ENCODE results near the gene PPARD.

PPARD gene

DNA sequence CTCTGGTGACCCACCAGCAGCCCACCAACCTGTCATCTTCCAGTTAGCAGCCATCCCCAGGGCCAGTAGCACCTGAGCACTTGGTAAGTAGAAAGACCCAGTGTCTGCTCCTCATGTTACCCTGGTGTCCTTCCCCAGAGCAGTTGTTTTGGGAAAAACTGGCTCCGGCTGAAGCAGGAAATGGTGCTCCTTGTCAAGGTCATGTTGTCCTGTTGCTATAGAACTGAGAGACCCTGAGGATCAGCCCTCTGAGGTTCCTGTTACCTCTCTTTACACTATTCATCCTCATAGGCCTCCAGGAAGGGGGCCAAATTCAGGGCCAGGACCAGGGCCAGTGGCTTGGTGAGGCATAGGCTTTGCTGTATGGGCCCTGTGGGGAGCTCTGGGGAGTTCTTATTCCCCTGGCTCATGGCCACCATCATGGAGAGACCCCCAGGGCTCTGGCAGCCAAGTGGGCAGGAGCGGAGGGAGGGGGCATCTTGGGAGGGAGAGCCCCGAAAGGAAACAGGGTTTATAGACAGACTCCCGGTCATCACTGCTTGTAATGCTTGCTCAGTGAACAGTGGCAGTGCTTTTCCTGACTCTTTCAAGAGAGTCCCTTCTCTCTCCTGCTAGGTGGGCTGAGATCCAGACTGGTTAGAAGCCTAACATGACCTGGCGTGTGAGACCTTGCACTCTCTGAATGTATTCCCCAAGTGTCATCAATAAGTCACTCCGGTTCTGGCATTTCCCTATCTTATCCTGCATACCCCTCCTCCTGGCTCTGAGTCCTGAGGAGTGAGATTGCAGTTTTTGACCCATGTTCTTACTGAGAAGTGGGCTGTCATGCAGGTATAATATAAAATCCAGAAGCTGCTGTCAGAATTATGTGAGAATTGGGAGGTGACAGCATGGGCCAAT is 50.7 kb downstream of the PPARD start:
- Histone ChIP-seq H3K4me3 (ENCODE audit: low read depth in 1 of 2, low read length in 2 of 2) (peak overlapping the region in 1 of 2 donors; percentile 27), H3K27me3 (ENCODE audit: control insufficient read depth in 1 of 2, insufficient read depth in 2 of 2, low read length in 2 of 2) (no peaks in the 10 kb centered on the region), H3K9me3 (ENCODE audit: control insufficient read depth in 1 of 2, low read length in 2 of 2) (no peaks in the 10 kb centered on the region), H3K9ac (ENCODE audit: low read depth in 1 of 2, low read length in 2 of 2) (no peak overlapping the region), H3K27ac (ENCODE audit: low read depth, low read length) (no peak overlapping the region), H3K36me3 (ENCODE audit: control insufficient read depth in 1 of 2, insufficient read depth in 2 of 2, low read length in 2 of 2) (no peaks in the 10 kb centered on the region), H3K4me1 (ENCODE audit: control insufficient read depth in 1 of 2, insufficient read depth in 2 of 2, low read length in 2 of 2) (peaks cover 40 to 43% of the 10 kb centered on the region in 2 donors)

DNA sequence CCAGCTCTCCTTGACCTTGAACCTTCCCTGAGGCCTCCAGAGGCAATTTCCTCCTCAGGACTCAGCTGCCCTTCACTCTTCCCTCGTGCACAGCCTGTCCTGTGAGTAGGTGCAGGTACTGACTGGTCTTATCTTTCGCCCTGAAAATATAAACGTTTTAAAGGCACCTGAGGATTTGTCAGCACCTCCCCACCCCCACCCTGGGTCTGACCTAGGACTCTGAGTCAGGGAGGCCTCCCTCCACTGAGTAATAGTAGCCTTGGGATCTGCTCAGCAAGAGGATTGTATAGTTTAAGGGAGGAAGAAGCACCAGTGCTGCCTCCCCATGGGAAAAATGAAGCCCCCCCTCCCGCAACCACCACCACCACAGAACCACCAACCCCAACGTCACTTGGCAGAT is 54.6 kb downstream of the PPARD start:
- Histone ChIP-seq H3K9me3 (ENCODE audit: control insufficient read depth in 1 of 2, low read length in 2 of 2) (no peaks in the 10 kb centered on the region), H3K27me3 (ENCODE audit: control insufficient read depth in 1 of 2, insufficient read depth in 2 of 2, low read length in 2 of 2) (no peaks in the 10 kb centered on the region), H3K4me1 (ENCODE audit: control insufficient read depth in 1 of 2, insufficient read depth in 2 of 2, low read length in 2 of 2) (peaks cover 28 to 40% of the 10 kb centered on the region in 2 donors), H3K4me3 (ENCODE audit: low read depth in 1 of 2, low read length in 2 of 2) (no peak overlapping the region), H3K36me3 (ENCODE audit: control insufficient read depth in 1 of 2, insufficient read depth in 2 of 2, low read length in 2 of 2) (no peaks in the 10 kb centered on the region), H3K9ac (ENCODE audit: low read depth in 1 of 2, low read length in 2 of 2) (no peak overlapping the region), H3K27ac (ENCODE audit: low read depth, low read length) (no peak overlapping the region)

DNA sequence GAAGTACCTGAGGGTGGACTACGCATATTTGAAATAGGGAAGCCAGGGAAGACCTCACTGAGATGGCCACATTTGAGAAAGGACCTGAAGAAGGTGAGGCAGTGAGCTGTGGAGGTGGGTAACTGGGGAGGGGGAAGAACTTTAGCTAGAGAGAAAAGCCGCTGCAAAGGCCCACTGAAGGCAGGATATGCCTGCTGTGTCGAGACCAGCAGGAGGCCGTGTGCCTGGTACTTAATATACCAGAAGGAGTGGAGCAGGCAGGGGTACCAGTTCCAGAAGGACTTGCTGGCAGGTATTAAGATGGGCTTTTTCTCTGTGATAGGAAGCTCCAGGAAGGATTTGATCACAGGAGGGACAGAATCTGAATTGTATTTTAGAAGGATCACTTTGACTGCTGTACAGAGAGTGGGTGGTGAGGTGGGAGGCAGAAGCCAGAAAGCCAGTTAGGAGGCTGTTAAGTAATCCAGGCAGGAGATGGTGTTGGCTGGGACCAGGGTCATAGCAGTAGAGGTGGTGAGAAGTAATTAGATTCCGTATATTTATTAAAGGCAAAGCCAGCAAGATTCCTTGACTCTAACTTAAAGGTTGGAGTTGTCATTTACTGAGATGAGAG is 55.6 kb downstream of the PPARD start:
- Histone ChIP-seq H3K4me3 (ENCODE audit: low read depth in 1 of 2, low read length in 2 of 2) (no peak overlapping the region), H3K27me3 (ENCODE audit: control insufficient read depth in 1 of 2, insufficient read depth in 2 of 2, low read length in 2 of 2) (no peaks in the 10 kb centered on the region), H3K9ac (ENCODE audit: low read depth in 1 of 2, low read length in 2 of 2) (no peak overlapping the region), H3K9me3 (ENCODE audit: control insufficient read depth in 1 of 2, low read length in 2 of 2) (no peaks in the 10 kb centered on the region), H3K4me1 (ENCODE audit: control insufficient read depth in 1 of 2, insufficient read depth in 2 of 2, low read length in 2 of 2) (peaks cover 26 to 30% of the 10 kb centered on the region in 2 donors), H3K36me3 (ENCODE audit: control insufficient read depth in 1 of 2, insufficient read depth in 2 of 2, low read length in 2 of 2) (no peaks in the 10 kb centered on the region), H3K27ac (ENCODE audit: low read depth, low read length) (no peak overlapping the region)

DNA sequence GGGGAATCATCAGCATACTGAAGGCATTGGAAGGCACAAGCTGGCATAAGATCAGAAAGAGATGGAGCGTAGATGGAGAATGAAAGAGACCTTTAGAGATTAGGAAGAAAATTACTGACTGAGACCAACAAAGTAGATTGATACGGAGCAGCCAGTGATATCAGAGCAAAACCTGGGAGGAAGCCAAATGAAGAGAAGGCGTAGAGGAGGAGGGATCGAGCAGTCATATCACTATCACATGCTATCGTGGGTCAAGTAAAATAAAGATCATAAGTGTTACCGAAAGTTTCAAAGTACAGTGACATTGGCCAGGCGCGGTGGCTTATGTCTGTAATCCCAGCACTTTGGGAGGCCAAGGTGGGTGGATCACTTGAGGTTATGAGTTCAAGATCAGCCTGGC is 56.2 kb downstream of the PPARD start:
- Histone ChIP-seq H3K9ac (ENCODE audit: low read depth in 1 of 2, low read length in 2 of 2) (no peak overlapping the region), H3K9me3 (ENCODE audit: control insufficient read depth in 1 of 2, low read length in 2 of 2) (no peaks in the 10 kb centered on the region), H3K4me3 (ENCODE audit: low read depth in 1 of 2, low read length in 2 of 2) (no peak overlapping the region), H3K36me3 (ENCODE audit: control insufficient read depth in 1 of 2, insufficient read depth in 2 of 2, low read length in 2 of 2) (no peaks in the 10 kb centered on the region), H3K27ac (ENCODE audit: low read depth, low read length) (no peak overlapping the region), H3K27me3 (ENCODE audit: control insufficient read depth in 1 of 2, insufficient read depth in 2 of 2, low read length in 2 of 2) (no peaks in the 10 kb centered on the region), H3K4me1 (ENCODE audit: control insufficient read depth in 1 of 2, insufficient read depth in 2 of 2, low read length in 2 of 2) (peaks cover 20 to 30% of the 10 kb centered on the region in 2 donors)

DNA sequence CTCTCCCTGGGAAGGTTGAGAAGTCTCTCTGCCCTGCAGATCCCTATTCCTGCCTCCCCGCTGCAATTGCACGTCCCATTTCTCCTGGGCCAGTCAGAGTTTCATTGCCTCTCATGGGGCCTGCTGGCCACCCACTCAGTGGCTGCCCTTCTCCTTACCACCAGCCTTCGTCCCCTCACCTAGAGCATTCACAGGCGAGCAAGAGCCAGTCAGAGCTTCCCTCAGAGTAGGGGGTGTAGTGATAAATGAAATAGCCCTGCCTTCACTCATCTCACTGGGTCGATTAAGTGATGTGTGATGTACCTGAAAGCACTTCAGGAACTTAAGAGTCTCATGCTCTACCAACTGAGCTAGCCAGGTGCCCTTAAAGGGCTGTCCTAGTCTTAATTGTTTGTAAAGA is 57.8 kb downstream of the PPARD start:
- Histone ChIP-seq H3K9ac (ENCODE audit: low read depth in 1 of 2, low read length in 2 of 2) (no peak overlapping the region), H3K36me3 (ENCODE audit: control insufficient read depth in 1 of 2, insufficient read depth in 2 of 2, low read length in 2 of 2) (no peaks in the 10 kb centered on the region), H3K27me3 (ENCODE audit: control insufficient read depth in 1 of 2, insufficient read depth in 2 of 2, low read length in 2 of 2) (no peaks in the 10 kb centered on the region), H3K9me3 (ENCODE audit: control insufficient read depth in 1 of 2, low read length in 2 of 2) (no peaks in the 10 kb centered on the region), H3K4me3 (ENCODE audit: low read depth in 1 of 2, low read length in 2 of 2) (no peak overlapping the region), H3K27ac (ENCODE audit: low read depth, low read length) (no peak overlapping the region), H3K4me1 (ENCODE audit: control insufficient read depth in 1 of 2, insufficient read depth in 2 of 2, low read length in 2 of 2) (peaks cover 20 to 30% of the 10 kb centered on the region in 2 donors)

DNA sequence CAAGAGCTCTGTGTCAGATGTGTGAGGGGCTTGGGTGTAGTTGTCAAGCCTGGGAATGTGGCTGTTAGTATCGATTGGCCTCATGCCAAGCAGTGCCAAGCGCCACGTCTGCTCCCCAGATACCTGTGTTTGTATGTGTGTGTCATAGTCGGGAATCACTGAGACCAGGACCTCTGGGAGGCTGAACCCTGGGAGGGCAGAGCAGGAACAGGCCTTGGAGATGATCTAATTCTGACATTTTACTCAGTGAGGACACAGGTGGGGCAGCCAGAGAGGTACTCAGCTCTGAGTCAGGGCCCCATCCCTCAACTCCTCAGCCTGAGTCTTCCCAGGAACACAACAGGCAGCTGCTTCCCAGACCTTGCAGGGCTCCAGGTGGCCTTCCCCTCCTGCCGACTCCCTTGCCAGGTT is 58.5 kb downstream of the PPARD start:
- H3K9ac ChIP-seq (ENCODE audit: low read depth in 1 of 2, low read length in 2 of 2) = no peak overlapping the region
- no peaks in the 10 kb centered on the region for H3K36me3 ChIP-seq (ENCODE audit: control insufficient read depth in 1 of 2, insufficient read depth in 2 of 2, low read length in 2 of 2)
- no peaks in the 10 kb centered on the region for H3K9me3 ChIP-seq (ENCODE audit: control insufficient read depth in 1 of 2, low read length in 2 of 2)
- H3K27me3 ChIP-seq (ENCODE audit: control insufficient read depth in 1 of 2, insufficient read depth in 2 of 2, low read length in 2 of 2) = no peaks in the 10 kb centered on the region
- H3K27ac ChIP-seq (ENCODE audit: low read depth, low read length) = no peak overlapping the region
- H3K4me3 ChIP-seq (ENCODE audit: low read depth in 1 of 2, low read length in 2 of 2) = no peak overlapping the region
- peaks cover 20 to 30% of the 10 kb centered on the region in 2 donors for H3K4me1 ChIP-seq (ENCODE audit: control insufficient read depth in 1 of 2, insufficient read depth in 2 of 2, low read length in 2 of 2)

DNA sequence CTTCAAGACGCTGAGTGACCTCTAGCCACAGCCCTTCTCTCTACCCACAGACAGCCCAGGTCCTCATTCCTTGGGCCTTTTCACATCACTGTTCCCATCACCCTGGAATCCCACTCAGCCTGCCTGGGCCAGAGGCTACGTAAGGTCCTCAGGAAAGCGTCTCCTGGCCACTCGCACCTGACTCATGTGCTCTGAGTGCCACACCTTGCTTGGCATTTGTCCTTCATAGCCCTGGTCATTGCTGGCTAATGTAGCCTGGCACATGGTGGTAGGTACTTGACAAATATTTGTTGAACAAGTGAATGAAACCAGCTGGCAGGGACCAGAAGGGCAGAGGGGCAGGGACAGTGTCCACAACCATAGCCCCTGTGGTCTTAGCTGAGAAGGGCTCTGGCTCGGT is 59.2 kb downstream of the PPARD start:
- Histone ChIP-seq H3K9ac (ENCODE audit: low read depth in 1 of 2, low read length in 2 of 2) (no peak overlapping the region), H3K36me3 (ENCODE audit: control insufficient read depth in 1 of 2, insufficient read depth in 2 of 2, low read length in 2 of 2) (no peaks in the 10 kb centered on the region), H3K4me1 (ENCODE audit: control insufficient read depth in 1 of 2, insufficient read depth in 2 of 2, low read length in 2 of 2) (peaks cover 20 to 29% of the 10 kb centered on the region in 2 donors), H3K27me3 (ENCODE audit: control insufficient read depth in 1 of 2, insufficient read depth in 2 of 2, low read length in 2 of 2) (no peaks in the 10 kb centered on the region), H3K9me3 (ENCODE audit: control insufficient read depth in 1 of 2, low read length in 2 of 2) (no peaks in the 10 kb centered on the region), H3K27ac (ENCODE audit: low read depth, low read length) (no peak overlapping the region), H3K4me3 (ENCODE audit: low read depth in 1 of 2, low read length in 2 of 2) (no peak overlapping the region)

DNA sequence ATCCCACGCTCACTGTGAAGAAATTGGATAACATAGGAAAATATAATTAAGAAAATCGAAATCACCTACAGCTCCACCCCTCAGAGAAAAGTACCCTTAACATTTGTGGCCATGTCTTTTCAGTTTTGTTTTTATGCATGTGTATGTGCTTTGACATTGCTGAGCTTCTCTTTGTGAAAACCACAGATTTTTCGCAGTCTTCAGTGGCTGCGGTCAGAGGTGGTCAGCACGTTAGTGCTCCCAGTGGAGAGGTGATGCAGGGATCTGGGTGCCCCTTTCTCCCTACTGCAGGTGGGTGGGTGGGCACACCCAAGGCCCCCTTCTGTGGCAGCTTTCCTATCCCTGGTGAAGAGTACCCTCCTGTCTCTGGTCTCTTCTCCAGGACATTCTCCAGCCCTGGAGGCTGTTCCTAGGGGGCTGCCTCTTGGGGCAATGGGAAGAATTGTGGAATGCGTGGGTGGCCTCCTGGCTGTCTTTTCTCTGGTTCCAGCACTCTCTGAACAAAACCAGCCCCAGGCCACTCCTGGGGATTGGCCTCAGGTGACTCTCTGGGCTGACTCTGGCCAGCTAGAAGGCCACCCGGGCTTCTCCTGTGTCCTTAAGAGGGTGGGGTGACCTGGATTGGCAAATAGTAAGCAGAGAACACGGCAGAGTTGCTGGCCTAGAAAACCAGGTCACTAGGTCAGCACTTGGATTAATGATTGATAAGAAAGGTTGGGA is 59.9 kb downstream of the PPARD start:
- peaks cover 20 to 22% of the 10 kb centered on the region in 2 donors for H3K4me1 ChIP-seq (ENCODE audit: control insufficient read depth in 1 of 2, insufficient read depth in 2 of 2, low read length in 2 of 2)
- no peaks in the 10 kb centered on the region for H3K36me3 ChIP-seq (ENCODE audit: control insufficient read depth in 1 of 2, insufficient read depth in 2 of 2, low read length in 2 of 2)
- H3K27me3 ChIP-seq (ENCODE audit: control insufficient read depth in 1 of 2, insufficient read depth in 2 of 2, low read length in 2 of 2) = no peaks in the 10 kb centered on the region
- H3K27ac ChIP-seq (ENCODE audit: low read depth, low read length) = no peak overlapping the region
- H3K9me3 ChIP-seq (ENCODE audit: control insufficient read depth in 1 of 2, low read length in 2 of 2) = no peaks in the 10 kb centered on the region
- H3K9ac ChIP-seq (ENCODE audit: low read depth in 1 of 2, low read length in 2 of 2) = no peak overlapping the region
- no peak overlapping the region for H3K4me3 ChIP-seq (ENCODE audit: low read depth in 1 of 2, low read length in 2 of 2)

DNA sequence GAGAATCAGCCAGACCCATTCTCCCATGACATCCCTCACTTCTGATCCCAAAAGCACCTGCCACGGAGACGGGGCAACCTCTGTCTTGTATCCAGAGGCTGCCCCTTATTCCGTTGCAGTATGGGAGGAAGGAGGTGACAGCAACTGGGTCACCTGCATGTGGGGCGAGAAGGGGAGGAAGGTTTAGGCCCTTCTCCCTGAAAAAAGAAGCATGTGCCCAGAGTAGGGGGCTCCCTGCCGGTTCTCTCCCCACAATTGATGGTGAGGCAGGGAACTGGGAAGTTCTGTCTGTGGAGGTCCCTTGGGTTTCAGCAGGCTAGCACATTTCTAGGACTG is 60.5 kb downstream of the PPARD start:
- H3K27me3 ChIP-seq (ENCODE audit: control insufficient read depth in 1 of 2, insufficient read depth in 2 of 2, low read length in 2 of 2) = no peaks in the 10 kb centered on the region
- no peak overlapping the region for H3K27ac ChIP-seq (ENCODE audit: low read depth, low read length)
- no peak overlapping the region for H3K9ac ChIP-seq (ENCODE audit: low read depth in 1 of 2, low read length in 2 of 2)
- peaks cover 19 to 20% of the 10 kb centered on the region in 2 donors for H3K4me1 ChIP-seq (ENCODE audit: control insufficient read depth in 1 of 2, insufficient read depth in 2 of 2, low read length in 2 of 2)
- H3K36me3 ChIP-seq (ENCODE audit: control insufficient read depth in 1 of 2, insufficient read depth in 2 of 2, low read length in 2 of 2) = no peaks in the 10 kb centered on the region
- H3K9me3 ChIP-seq (ENCODE audit: control insufficient read depth in 1 of 2, low read length in 2 of 2) = no peaks in the 10 kb centered on the region
- H3K4me3 ChIP-seq (ENCODE audit: low read depth in 1 of 2, low read length in 2 of 2) = no peak overlapping the region
